Measurements from ENCODE around the gene ZNF503.

GRCh38 chr10:75417522-75417927 is 16.0 kb upstream of the ZNF503 start:
- no peak for TF ChIP-seq POLR2AphosphoS5 (IDR thresholded peaks at IDR 0.05; ENCODE audit: borderline replicate concordance, low read depth, low read length)
- no peak for TF ChIP-seq EZH2 (IDR thresholded peaks at IDR 0.05)
